GM21367 (cell line): ENCODE results near the gene AFMID.
"Not testable (repeated sequence)": the region's sequence is repeated elsewhere in the genome, so short reads cannot be mapped to it uniquely, and the experiment has no call there.

Experiments used
- ATAC-seq: cut with Tn5 transposase; IDR thresholded peaks from one replicate; pipeline ENCODE4 v1.9.1; 2021; ENCODE audit not compliant: unreplicated experiment

The AFMID gene

GRCh38 chr17:78252701-78253635 is 65.8 kb downstream of the AFMID start:
- ATAC-seq, result no peak

- ATAC-seq, result not testable (repeated sequence)
These were observed 66.4 kb downstream of the AFMID start for GRCh38 chr17:78253636-78253945.

- no peak for ATAC-seq
These were observed 66.9 kb downstream of the AFMID start for GRCh38 chr17:78253946-78254672.

GRCh38 chr17:78255029-78255656 is 68.0 kb downstream of the AFMID start:
- ATAC-seq, result no peak

- ATAC-seq, result no peak
These were observed 69.0 kb downstream of the AFMID start for GRCh38 chr17:78255953-78256706.

GRCh38 chr17:78256707-78257591 is 69.8 kb downstream of the AFMID start:
- no peak for ATAC-seq
